HepG2 (cell line): ENCODE data around the gene EP300. TPM values are rescaled to one million over a fixed set of nuclear protein-coding genes. Genes with fewer than 3 reads are reported as not detected.
A peak's percentile ranks its signal among the peaks of the same experiment; 100 is the strongest.

Source experiments
- BATF2 ChIP-seq: sonication (generic); formaldehyde crosslinking; IDR thresholded peaks from 2 replicates; pipeline ENCODE4 v1.8.0; 2022; ENCODE audit warnings: mild to moderate bottlenecking, missing genetic modification reagents, moderate library complexity
- ELK4 ChIP-seq: sonication (generic); formaldehyde crosslinking; IDR thresholded peaks from 2 replicates; pipeline ENCODE4 v1.9.0; 2021; ENCODE audit warnings: missing genetic modification reagents, borderline replicate concordance
- HNRNPH1 ChIP-seq: fragments of 200-400 bp; formaldehyde crosslinking; optimal IDR thresholded peaks from 2 replicates; pipeline ENCODE3; 2017; ENCODE audit warnings: mild to moderate bottlenecking, low read depth, low read length
- KLF11 ChIP-seq: IDR thresholded peaks from 2 replicates; pipeline ENCODE4 v1.6.1; 2016; ENCODE audit warnings: missing compliant biosample characterization
- NR2F1 ChIP-seq, 2 experiments: fragments of 450-650 bp in 1 of 2; formaldehyde crosslinking in 1 of 2; IDR thresholded peaks; 2 replicates each; pipeline versions ENCODE4 v1.5.0 to v1.6.1; 2016 to 2020; ENCODE audit warnings: mild to moderate bottlenecking in 1 of 2, missing compliant biosample characterization in 1 of 2, missing genetic modification reagents in 1 of 2, moderate library complexity in 1 of 2
- NRL ChIP-seq: sonication (generic); formaldehyde crosslinking; IDR thresholded peaks from 2 replicates; pipeline ENCODE4 v1.5.0; 2020; ENCODE audit warnings: missing genetic modification reagents, mild to moderate bottlenecking, moderate library complexity, borderline replicate concordance
- PRDM10 ChIP-seq: sonication (generic); formaldehyde crosslinking; IDR thresholded peaks from 2 replicates; pipeline ENCODE4 v1.4.0; 2020; ENCODE audit warnings: low read depth, missing genetic modification reagents
- PTBP1 ChIP-seq: fragments of 200-400 bp; formaldehyde crosslinking; IDR thresholded peaks from 2 replicates; pipeline ENCODE4 v1.6.1; 2018; ENCODE audit warnings: low read length, low read depth; ENCODE audit not compliant: poor library complexity, severe bottlenecking
- SOX5 ChIP-seq: IDR thresholded peaks from 2 replicates; pipeline ENCODE4 v1.6.1; 2016; ENCODE audit warnings: borderline replicate concordance
- ZNF234 ChIP-seq: sonication (generic); formaldehyde crosslinking; conservative IDR thresholded peaks from 2 replicates; pipeline ENCODE4 v1.5.1; 2020; ENCODE audit warnings: mild to moderate bottlenecking, missing genetic modification reagents
- ZNF431 ChIP-seq: sonication (generic); formaldehyde crosslinking; IDR thresholded peaks from 2 replicates; pipeline ENCODE4 v1.9.0; 2022; ENCODE audit warnings: missing genetic modification reagents, low read depth, mild to moderate bottlenecking, borderline replicate concordance
- ZNF513 ChIP-seq: sonication (generic); formaldehyde crosslinking; conservative IDR thresholded peaks from 2 replicates; pipeline ENCODE4 v1.5.0; 2020; ENCODE audit warnings: missing genetic modification reagents
- ZNF772 ChIP-seq: sonication (generic); formaldehyde crosslinking; IDR thresholded peaks from 2 replicates; pipeline ENCODE4 v1.5.0; 2020; ENCODE audit warnings: mild to moderate bottlenecking, missing genetic modification reagents
- ZNF83 ChIP-seq: sonication (generic); formaldehyde crosslinking; IDR thresholded peaks from 2 replicates; pipeline ENCODE4 v1.4.0; 2020; ENCODE audit warnings: missing genetic modification reagents, mild to moderate bottlenecking, borderline replicate concordance
- polyA plus RNA-seq, 8 experiments: library from polyadenylated mRNA; depleted of rRNA in 3 of 8; stranded (reverse) in 7 of 8; unstranded in 1 of 8; fragments of >200 nt; fragmentation: Illumina TruSeq in 4 of 8; extraction: Trizol in 4 of 8; gene quantifications; 2 replicates each; pipeline versions ENCODE4 v1.2.1 to v1.2.3, GENCODE V29; 2011 to 2016; ENCODE audit warnings: low read depth in 4 of 8, missing spikeins in 1 of 8, mixed read lengths in 1 of 8; ENCODE audit not compliant: insufficient read depth in 1 of 8
- total RNA-seq, 5 experiments: library from RNA; depleted of rRNA; stranded (reverse); fragments of >200 nt; fragmentation: Illumina TruSeq; extraction: Trizol; gene quantifications; 2 replicates each; pipeline ENCODE4 v1.2.3, GENCODE V29; 2016; ENCODE audit warnings: low read depth in 1 of 5
- TF ChIP-seq, protein P1 (sequence below): sonication (generic); formaldehyde crosslinking; IDR thresholded peaks from 2 replicates; pipeline ENCODE4 v1.5.0; 2020; ENCODE audit warnings: mild to moderate bottlenecking, missing genetic modification reagents

The EP300 gene
- total and polyA plus RNA-seq, 2 of the 13 experiments (the other 11 are each of a cell fraction or from before 2014, with no cell fraction given), result 13.6 to 14.9 TPM

DNA sequence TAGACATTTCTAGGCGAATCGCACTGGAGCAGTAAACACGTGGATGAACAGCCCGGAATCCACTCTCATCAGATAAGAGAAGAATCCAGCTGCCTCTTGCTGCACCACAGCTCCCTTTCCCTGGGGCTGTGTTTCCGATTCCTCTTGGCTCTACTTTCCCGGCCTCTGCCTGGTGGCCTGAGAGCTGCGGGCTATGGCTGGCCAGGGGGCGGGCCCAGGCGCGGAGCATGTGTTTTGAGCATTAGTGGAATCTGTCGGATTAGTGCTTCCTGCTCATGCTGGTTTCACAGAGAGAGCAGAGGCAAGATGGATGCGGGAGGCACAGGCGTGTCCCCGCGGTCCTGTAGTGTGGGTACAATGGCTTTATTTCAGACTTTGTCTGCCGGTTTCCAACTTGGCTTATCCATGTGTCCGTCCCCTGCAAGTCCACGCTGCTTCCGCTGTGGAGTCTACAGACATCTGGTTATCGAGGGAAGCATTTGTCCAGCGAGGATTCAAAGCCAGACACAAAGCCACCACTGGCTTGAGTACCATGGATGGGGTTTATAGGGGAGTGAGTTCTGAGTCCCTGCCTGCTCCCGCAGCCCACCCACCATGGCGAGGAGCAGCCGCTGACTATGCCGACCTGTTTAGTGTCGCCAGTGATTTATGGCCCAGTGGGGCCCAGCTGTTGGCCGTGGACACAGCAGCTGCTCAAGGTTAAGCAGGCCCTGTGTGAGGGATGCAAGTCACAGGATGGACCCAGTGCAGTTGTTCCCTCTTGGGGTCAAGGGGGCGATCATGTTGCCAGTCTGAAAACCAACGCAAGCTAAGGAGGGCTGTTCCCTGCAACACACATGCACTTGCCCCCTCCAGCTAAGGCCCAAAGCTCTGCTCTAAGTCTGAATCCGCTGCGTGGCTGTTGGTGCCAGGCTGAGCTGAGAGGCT, 43.3 kb upstream of the EP300 start (continued):
- TF ChIP-seq, protein P1, sequence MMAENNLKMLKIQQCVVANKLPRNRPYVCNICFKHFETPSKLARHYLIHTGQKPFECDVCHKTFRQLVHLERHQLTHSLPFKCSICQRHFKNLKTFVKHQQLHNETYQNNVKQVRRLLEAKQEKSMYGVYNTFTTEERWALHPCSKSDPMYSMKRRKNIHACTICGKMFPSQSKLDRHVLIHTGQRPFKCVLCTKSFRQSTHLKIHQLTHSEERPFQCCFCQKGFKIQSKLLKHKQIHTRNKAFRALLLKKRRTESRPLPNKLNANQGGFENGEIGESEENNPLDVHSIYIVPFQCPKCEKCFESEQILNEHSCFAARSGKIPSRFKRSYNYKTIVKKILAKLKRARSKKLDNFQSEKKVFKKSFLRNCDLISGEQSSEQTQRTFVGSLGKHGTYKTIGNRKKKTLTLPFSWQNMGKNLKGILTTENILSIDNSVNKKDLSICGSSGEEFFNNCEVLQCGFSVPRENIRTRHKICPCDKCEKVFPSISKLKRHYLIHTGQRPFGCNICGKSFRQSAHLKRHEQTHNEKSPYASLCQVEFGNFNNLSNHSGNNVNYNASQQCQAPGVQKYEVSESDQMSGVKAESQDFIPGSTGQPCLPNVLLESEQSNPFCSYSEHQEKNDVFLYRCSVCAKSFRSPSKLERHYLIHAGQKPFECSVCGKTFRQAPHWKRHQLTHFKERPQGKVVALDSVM (CRISPR knock-in tag), result no peak; the same call in 1 of the 2 replicates
- TF ChIP-seq ZNF513 (CRISPR knock-in tag), result no peak
- TF ChIP-seq BATF2 (CRISPR knock-in tag), result no peak
- TF ChIP-seq ZNF772 (CRISPR knock-in tag), result no peak
- TF ChIP-seq SOX5 (CRISPR knock-in tag), result 0 out of 2 replicates have a peak, but pooled peaks have one; percentile 7
- no peak for TF ChIP-seq ZNF83 (CRISPR knock-in tag)
- 0 out of 2 replicates have a peak, but pooled peaks have one; percentile 29 for TF ChIP-seq ZNF234
- TF ChIP-seq ZNF431 (CRISPR knock-in tag), result no peak
- no peak for TF ChIP-seq NR2F1 (CRISPR knock-in tag; IDR thresholded peaks at IDR 0.05)
- peak; percentile 7; the same call in 1 of the 2 replicates for TF ChIP-seq NRL
- no peak for TF ChIP-seq ELK4 (CRISPR knock-in tag)
- no peak for TF ChIP-seq HNRNPH1
- 0 out of 2 replicates have a peak, but pooled peaks have one; percentile 54 for TF ChIP-seq PRDM10 (CRISPR knock-in tag)
- TF ChIP-seq KLF11 (CRISPR knock-in tag), result no peak
- TF ChIP-seq PTBP1, result no peak
